GM19463 (cell line): Measurements from ENCODE around the gene ARHGAP44.
"Not testable (repeated sequence)": the region's sequence is repeated elsewhere in the genome, so short reads cannot be mapped to it uniquely, and the experiment has no call there.

ENCODE experiments used
- ATAC-seq: cut with Tn5 transposase; IDR thresholded peaks from one replicate; pipeline ENCODE4 v1.9.1; 2021; ENCODE audit warnings: mild to moderate bottlenecking, moderate library complexity; ENCODE audit not compliant: unreplicated experiment

The ARHGAP44 gene

DNA sequence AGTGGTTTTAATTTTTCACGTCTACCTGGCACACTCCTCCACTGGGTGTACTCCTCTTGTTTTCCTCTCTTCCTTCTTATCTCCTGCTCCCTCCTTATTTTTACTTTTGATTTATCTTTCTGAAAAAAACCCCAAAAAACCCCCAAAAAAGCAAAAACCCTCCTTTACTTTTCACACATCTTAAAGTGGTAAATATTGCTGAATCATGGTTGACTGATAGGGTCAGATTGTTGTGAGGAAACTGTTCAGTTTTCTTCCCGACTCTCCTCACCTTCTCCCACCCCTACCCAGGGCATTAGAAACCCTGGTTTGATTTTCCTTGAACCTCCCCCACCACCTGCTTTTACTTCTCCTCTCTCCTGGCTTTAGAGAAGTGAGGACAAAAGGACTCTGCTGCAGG is 25.4 kb downstream of the ARHGAP44 start:
- ATAC-seq = no peak

DNA sequence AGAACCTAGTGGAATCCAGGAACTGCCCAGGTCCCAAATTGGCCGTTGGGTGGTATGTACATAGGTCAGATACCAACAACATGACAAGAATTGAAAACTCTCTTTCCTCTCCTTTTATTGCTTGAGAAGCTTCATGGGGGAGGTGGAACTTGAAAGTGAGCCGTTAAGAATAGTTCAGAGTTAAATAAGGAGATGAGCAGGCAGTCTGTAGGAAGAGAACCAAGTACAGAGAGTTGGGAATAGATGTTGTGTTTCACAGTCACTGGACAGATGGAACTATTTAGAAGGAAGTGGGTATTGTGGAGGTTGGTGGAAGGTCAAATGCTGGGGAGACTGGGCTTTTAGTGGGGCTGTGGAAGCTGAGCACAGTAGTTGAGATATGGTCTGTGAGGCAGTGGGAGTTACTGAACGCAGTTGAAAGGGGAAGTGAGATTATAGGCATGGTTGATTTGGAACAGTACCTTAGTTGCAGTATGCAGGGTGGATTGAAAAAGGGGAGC is 26.4 kb downstream of the ARHGAP44 start:
- peak; percentile 99 for ATAC-seq

DNA sequence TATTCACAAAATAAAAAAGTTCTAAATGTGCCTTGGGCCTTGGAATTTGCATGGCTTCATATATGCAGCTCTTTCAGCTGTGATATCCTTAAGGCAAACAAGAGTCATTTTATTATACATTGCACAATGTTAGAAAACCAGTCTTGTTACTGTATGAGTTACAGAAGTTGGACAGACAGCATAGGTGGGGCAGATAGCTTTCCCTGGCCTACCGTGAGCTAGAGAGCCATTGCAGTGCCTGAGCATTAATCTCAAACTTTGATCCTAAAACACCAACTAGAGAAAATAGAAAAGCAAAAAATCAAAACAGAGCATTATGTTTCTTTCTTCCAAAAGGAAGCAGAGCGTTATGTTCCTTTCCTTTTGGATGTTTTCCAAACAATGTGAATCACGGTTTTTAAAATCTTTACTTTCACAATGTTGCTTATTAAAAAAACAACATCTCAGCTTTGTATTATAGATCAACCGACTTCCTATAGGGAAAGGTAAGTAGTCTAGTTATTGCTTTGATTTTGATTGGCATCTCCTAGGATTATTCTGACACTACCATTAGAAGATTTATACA is 32.2 kb downstream of the ARHGAP44 start:
- no peak for ATAC-seq

DNA sequence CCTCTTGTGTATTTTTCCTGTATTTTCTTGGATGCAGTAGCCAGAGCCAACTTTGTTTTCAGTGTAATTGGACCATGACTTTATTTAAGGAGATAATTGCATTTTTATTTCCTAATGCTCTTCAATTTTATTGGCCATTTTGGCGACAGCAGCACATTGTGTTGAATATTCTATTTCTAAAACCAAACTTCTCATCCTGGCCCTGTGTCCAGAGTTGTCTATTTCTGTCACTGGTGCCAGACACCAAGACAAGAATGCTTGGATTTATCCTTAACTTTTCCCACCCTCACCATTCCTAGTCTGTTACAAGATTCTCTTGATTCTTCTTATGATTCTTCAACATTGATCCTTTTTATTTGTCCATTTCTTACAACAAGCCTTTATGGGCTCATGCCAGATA is 37.1 kb downstream of the ARHGAP44 start:
- no peak for ATAC-seq

DNA sequence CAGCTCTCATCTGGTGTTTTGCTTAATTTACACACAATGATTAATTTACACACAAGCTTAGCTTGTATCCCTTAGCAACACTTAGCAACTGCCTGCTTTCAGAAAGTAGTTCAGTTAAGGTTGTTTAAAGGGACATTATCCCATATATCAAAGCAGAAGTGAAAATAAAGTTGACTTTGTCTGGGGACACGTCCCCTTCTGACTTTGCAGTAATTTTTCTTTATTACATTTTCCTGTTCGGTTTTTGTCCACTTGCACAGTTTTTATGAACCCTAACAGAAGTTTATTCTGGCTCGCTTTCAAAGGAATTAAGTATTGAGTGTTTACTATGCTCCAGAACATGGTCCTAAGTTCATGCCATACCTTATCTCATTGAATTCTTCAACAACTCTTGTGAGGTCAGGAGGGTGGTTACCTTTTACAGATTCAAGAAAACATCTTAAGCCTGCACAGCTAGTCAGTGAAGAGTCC is 41.5 kb downstream of the ARHGAP44 start:
- ATAC-seq = no peak

DNA sequence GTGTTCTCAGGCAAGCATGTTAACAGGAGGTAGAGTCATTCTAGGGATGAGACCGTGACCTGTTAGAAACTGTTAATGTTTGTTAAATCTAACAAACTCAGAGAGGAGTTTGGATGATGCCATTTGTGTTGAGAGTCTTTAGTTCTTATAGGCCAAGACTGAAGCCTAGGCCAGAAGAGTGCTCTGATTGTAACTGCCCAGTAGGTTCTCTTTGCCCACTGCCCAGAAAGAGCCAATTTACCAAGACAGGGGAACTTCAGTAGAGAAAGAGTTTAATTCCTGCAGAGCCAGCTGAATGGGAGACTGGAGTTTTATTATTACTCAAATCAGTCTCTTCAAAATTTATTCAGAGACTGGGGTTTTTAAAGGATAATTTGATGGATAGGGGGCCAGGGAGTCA is 42.5 kb downstream of the ARHGAP44 start:
- ATAC-seq = no peak

DNA sequence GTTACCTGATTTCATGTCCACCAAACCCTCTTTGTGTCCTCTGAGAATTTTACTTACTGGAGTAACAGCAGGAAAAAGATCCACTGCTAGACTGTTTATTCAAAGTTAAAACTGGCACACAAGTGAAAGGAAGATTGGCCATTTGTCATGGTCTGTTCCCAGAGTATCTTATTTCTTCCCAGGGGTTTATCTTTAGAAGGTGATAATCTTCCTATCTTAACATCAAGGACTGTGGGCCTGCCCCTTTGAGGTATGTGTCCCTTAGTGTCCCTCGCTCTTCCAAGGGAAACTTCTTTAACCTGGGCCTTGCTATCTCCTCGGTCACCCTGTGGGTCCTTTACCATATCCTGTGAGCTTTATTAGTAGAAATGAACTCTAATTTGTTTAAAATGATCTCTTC is 49.7 kb downstream of the ARHGAP44 start:
- ATAC-seq = no peak

DNA sequence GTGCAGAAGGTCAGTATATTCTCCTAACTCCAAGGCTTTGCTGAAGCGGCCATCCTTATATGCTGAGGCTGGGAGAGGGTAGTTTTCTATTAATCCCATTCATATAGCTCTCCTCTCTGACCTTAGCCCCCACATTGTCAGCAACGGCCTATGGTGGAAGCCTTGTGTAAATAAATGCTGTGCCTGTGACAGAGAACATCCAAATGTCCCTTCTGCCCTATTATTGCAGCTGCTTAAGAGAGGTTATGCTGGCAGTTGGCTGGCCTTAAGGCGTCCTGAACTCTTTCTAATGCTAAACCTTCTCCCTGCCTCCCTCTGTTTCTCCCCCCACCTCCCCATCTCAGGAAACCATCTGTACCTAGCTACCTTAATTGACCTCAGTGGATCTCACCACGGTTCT is 53.6 kb downstream of the ARHGAP44 start:
- ATAC-seq = no peak

DNA sequence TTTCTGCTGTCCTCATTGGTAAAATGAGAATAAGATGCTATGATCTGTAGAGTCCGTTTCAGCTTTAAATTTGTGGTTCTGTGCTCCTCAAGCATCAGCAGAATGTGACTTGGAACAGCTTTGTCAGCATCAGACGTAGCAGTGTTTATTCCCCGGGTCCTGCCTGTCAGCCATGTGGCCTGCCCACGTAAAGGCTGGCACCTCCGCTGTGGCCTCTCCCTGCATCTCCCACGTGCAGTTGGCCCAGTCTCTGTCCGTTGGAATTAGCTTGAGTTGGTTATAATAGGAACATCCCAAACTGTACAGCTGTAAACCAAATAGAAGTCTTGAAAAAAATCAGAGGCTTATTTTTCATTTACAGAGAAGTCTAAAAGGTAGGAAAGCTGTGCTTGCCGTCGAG is 61.7 kb downstream of the ARHGAP44 start:
- no peak for ATAC-seq

DNA sequence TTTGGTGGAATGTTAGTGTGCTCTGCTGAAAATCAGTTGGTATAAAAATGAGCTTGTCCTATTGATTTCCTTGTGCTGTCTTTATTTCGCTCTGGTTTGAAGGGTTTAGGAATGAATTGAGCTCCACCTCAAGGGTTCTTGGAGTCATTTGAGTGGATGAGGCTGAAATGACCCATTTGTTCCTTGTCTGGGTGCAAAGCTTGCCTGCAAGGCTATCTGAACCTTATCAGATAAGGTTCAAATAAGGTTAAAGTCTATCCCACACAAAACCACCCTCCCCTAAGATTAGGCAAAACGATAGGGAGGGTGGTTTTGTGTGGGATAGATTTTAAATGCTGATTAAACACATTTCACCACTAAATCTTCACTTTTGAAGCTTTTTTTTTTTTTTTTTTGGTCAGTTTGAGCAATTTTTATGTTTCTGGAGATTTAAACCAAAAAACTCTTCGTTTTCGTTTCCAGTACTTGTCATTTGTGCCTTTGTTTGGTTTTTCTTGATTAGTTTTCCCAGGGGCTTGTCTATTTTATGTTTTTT is 62.7 kb downstream of the ARHGAP44 start:
- no peak for ATAC-seq

DNA sequence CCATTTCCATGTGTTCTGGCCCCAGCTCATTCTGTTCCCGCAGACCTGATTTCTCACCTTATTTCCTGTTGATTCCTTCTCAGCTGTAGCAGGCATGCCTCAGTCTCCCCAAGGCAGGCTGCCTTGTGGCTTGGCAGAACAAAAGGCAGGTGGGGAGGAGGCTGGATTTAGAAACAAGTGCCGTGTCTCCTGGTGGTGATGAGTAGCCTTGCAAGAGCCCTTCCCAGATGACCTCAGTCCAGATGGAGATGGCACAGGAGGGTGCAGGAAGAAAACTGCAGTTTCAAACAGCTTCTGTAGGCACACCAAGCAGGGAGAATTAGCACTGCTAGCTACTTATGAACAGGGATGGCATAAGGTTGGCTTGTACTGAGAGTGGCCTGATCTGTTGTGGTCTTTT is 64.6 kb downstream of the ARHGAP44 start:
- no peak for ATAC-seq

DNA sequence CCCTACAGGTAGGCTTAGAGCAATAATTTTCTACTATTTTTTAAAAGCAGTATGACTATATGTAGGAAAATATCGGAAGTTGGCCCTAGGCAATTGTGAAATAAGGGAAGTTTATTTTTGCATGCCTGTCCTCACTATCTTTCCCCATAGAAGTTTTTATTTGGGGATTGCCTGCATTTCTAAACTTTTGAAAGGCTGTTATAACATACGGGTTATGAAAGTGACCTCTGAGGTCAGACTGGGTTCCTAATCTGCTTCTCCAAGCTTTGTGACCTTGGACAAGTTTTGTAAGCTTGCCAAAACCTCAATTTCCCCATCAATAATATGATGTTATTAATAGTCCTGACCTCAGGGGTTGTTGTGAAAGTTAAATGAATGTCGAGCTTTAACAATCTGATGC is 67.1 kb downstream of the ARHGAP44 start:
- no peak for ATAC-seq

DNA sequence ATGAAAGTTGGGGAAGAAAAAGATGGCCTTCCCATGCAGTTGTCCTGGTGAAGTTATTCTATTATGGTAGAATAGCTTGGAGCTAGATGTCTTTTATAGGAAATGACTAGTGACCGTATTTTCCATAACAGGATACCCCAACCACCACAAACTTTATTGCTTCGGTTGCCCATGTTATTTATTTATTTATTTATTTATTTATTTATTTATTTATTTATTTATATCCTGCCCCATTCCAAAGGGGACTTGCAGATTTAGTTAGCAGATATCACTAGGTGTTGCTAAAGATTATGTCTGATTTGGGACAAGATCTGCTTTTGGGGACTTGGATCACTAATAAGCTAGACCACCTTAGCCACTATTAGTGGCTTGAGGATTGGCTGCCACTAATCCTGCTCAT is 68.3 kb downstream of the ARHGAP44 start:
- no peak for ATAC-seq

DNA sequence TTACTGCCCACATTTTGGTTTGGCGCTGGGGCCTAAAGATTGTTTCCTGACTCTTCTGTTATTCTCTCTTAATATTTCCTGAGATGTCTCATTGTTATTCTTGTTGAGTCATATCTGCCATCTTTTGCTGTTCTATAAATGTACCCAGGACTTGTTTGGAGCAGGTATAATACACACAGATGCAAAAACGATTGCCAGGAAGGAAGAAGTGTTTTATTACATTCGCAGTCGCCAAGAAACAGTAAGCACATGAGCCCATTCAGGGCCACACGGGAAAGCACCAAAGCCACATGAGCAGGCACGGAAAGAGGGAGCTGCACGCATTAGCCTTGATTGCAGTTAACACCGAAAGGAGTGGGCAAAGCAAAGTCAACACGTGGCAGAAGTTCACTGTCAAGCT is 70.2 kb downstream of the ARHGAP44 start:
- no peak for ATAC-seq

DNA sequence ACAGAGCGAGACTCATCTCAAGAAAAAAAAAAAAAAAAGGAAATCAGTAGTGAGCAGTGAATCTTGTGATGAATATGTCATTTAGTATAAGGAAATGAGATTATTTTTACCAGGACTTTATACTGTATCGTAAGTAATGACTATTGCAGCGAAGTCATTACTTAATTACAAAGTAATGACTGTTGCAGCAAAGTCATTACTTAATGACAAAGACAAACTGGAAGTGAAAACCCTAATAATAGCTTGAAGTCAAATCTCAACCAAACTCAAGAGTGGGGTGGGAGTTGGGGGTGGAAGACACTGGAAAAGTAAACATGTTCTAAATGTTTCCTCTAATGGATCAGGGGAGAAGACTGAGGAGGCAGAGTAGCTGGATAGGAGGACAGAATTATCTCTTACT is 76.5 kb downstream of the ARHGAP44 start:
- ATAC-seq = no peak

DNA sequence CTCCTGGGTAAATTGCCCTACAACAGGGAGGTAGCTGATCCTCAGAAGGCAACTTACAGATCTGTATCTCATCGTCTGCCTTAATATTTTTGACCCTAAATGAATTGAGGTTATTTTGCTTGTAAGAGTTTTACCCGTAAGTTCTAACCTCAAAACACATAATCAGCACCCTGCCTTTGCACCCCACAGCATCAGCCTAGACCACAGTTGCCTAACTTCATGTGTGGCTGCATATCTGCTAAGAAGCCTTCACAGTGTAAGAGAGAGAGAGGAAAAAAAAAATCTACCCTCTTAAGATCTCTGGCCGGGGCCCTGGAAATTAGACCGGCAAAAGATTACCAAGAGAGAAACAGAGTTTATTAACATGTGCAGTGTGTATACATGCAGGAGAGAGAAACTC is 76.9 kb downstream of the ARHGAP44 start:
- no peak for ATAC-seq

DNA sequence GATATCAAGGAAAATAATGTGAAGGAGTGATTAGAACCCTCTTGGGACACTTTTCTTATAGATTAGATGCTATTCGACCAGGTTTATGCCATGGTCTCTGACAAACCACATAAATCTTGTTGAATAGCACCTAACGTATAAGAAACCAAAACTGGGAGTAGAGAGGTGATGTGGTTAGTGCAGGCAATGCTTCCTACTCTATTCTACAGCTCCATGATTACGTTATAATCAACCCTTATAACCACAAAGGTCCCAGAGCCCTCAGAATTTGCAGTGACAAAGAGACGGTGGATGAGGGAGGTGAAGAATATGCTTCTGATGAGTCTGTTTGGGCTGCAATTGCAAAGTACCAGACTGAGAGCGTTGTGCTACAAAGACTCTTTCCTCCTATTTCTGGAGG is 78.4 kb downstream of the ARHGAP44 start:
- no peak for ATAC-seq

DNA sequence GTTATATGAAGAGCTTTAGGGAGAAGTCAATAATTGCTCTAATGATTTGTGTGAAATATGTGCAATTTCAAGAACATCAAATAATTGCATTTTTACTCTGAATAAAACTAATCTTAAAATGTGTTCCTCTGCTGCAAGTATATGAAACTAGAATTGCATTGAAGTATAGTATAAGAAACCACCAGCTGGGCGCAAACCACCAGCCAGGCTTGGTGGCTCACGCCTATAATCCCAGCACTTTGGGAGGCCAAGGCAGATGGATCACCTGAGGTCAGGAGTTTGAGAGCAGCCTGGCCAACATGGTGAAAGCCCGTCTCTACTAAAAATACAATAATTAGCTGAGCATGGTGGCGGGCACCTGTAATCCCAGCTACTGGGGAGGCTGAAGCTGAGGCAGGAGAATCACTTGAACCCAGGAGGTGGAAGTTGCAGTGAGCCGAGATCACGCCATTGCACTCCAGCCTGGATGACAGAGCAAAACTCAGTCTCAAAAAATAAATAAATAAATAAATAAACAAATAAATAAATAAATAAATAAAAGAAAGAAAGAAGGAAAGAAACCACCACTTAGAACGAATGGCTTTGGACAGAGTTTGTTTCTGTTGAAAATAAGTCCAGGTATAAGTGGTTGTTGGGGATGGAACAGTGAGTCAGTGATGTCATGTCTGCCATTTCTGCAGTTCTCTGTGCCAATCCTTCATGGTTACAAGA is 84.3 kb downstream of the ARHGAP44 start:
- ATAC-seq = not testable (repeated sequence)

DNA sequence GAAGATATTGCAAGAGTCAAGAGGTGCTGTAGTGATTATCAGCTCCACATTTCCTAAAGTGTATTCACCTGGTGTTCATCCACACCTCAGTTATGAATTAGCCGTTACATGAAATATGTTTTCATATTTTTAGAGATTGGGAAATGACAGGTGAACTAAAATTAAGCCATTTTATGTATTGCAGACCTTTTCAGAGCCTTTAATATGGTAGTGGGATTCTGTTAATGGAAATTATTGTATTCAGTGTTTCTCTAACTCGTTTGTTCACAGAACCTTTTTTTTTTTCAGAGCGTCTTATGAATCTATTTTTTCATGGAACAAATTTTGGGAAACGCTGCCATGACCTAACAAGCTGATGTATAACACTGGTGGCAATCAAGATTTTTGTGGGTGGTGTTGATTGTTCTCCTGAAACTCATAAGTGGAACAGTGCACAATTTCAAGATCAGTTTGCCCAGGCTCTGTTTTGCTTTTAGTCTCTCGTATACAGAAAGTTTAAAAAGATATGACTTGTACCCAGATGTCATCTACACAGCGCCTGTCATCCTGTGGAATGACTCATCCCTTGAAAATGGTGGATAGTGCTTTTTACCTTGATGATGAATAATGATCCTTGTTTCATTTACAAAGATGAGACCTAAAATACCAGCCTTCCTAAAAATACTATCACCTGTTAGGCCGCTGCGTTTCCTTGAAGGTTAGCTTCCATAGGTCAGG is 88.8 kb downstream of the ARHGAP44 start:
- ATAC-seq = no peak

DNA sequence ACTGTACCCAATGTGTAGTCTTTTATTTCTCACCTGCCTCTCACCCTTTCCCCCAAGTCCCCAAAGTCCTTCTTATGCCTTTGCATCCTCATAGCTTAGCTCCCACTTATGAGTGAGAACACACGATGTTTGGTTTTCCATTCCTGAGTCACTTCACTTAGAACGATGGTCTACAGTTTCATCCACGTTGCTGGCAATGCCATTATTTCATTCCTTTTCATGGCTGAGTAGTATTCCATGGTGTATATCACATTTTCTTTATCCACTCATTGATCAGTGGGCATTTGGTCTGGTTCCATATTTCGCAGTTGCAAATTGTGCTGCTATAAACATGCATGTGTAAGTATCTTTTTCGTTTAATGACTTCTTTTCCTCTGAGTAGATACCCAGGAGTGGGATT is 89.8 kb downstream of the ARHGAP44 start:
- ATAC-seq = not testable (repeated sequence)

DNA sequence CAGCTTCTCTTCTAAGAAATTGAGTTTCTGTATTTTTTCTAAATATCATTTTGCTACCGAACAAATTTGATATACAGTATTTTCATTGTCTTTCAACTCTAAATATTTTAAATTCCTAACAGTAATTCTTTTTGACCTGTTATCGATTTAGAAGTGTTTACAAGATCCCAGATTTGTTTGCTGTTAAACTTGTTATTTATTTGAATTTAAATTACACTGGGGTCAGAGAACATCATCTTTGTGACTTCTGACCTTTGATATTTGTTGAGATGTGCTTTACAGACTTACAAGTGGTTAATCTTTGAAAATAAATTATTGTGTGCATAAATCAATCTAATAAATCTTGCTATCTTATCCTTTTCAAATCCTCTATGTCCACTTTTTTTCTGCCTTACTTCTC is 94.2 kb downstream of the ARHGAP44 start:
- ATAC-seq = no peak

DNA sequence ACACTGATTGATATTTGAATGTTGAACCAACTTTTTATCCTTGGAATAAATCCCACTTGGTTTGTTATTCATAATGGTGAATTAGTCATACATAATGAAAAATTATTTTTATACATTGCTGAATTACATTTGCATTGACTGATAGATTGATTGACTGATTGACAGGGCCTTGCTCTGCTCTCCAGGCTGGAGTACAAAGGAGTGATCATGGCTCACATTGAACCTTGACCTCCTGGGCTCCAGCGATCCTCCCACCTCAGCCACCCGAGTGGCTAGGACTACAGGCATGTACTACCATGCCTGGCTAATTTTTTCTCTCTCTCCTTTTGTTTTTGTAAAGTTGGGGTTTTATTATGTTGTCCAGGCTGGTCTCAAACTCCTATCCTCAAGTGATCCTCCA is 97.8 kb downstream of the ARHGAP44 start:
- no peak for ATAC-seq
